ENCODE results near the gene SPATA9. TPM values are rescaled to one million over a fixed set of nuclear protein-coding genes. Genes with fewer than 3 reads are reported as not detected.

SPATA9 gene
- total RNA-seq, 1 experiment from 2014 or later = not detected

- no peak overlapping the region for H3K4me3 Mint-ChIP-seq (ENCODE audit: low read depth, unreplicated experiment)
- H3K27ac Mint-ChIP-seq (ENCODE audit: unreplicated experiment) = peak overlapping the region; percentile 47
- intact Hi-C loops (cut with micrococcal nuclease; ENCODE audit: unreplicated experiment) = no loop called here
- no peaks in the 10 kb centered on the region for H3K36me3 Mint-ChIP-seq (ENCODE audit: insufficient read depth, unreplicated experiment)
- no peaks in the 10 kb centered on the region for H3K9me3 Mint-ChIP-seq (ENCODE audit: low read depth, unreplicated experiment)
- H3K4me1 Mint-ChIP-seq (ENCODE audit: low read depth, unreplicated experiment) = peaks cover 14% of the 10 kb centered on the region
- CTCF ChIA-PET = interaction anchor here (0.9 to 1.6 kb wide), 3 partner anchors 15 to 150 kb away, joined by 3 to 4 read pairs (median 3); partner anchors contain the start of gene RFESD
- no peak for TF ChIP-seq CTCF (IDR thresholded peaks at IDR 0.05; ENCODE audit: unreplicated experiment)
- no TSS peak for BruUV-seq (replicated peaks)
- no peak for DNase-seq
- H3K27me3 Mint-ChIP-seq (ENCODE audit: unreplicated experiment) = no peaks in the 10 kb centered on the region
Measured at GRCh38 chr5:95631255-95631958, 51.4 kb downstream of the SPATA9 start.

- peaks cover 14% of the 10 kb centered on the region for H3K4me1 Mint-ChIP-seq (ENCODE audit: low read depth, unreplicated experiment)
- H3K4me3 Mint-ChIP-seq (ENCODE audit: low read depth, unreplicated experiment) = no peak overlapping the region
- no peaks in the 10 kb centered on the region for H3K27me3 Mint-ChIP-seq (ENCODE audit: unreplicated experiment)
- intact Hi-C loops (cut with micrococcal nuclease; ENCODE audit: unreplicated experiment) = no loop called here
- no peak for DNase-seq
- no TSS peak for BruUV-seq (replicated peaks)
- no peak overlapping the region for H3K27ac Mint-ChIP-seq (ENCODE audit: unreplicated experiment)
- CTCF ChIA-PET = interaction anchor here (1.1 kb wide), 1 partner anchor 16 kb away, joined by 3 read pairs; the partner anchor contains the start of gene RFESD
- H3K36me3 Mint-ChIP-seq (ENCODE audit: insufficient read depth, unreplicated experiment) = no peaks in the 10 kb centered on the region
- no peak for TF ChIP-seq CTCF (IDR thresholded peaks at IDR 0.05; ENCODE audit: unreplicated experiment)
- H3K9me3 Mint-ChIP-seq (ENCODE audit: low read depth, unreplicated experiment) = no peaks in the 10 kb centered on the region
Measured at GRCh38 chr5:95630394-95630917, 52.3 kb downstream of the SPATA9 start.

- Mint-ChIP-seq H3K4me1 (ENCODE audit: low read depth, unreplicated experiment) (peaks cover 14% of the 10 kb centered on the region), H3K27me3 (ENCODE audit: unreplicated experiment) (peaks cover 10% of the 10 kb centered on the region), H3K27ac (ENCODE audit: unreplicated experiment) (no peak overlapping the region), H3K9me3 (ENCODE audit: low read depth, unreplicated experiment) (no peaks in the 10 kb centered on the region), H3K36me3 (ENCODE audit: insufficient read depth, unreplicated experiment) (no peaks in the 10 kb centered on the region), H3K4me3 (ENCODE audit: low read depth, unreplicated experiment) (no peak overlapping the region)
- DNase-seq = no peak
- TF ChIP-seq CTCF (IDR thresholded peaks at IDR 0.05; ENCODE audit: unreplicated experiment) = no peak
- intact Hi-C loops (cut with micrococcal nuclease; ENCODE audit: unreplicated experiment) = no loop called here
- no TSS peak for BruUV-seq (replicated peaks)
- CTCF ChIA-PET = no interaction called here
Measured at GRCh38 chr5:95628933-95629332, 53.9 kb downstream of the SPATA9 start.

- Mint-ChIP-seq H3K9me3 (ENCODE audit: low read depth, unreplicated experiment) (no peaks in the 10 kb centered on the region), H3K4me1 (ENCODE audit: low read depth, unreplicated experiment) (peaks cover 14% of the 10 kb centered on the region), H3K27ac (ENCODE audit: unreplicated experiment) (no peak overlapping the region), H3K36me3 (ENCODE audit: insufficient read depth, unreplicated experiment) (no peaks in the 10 kb centered on the region), H3K4me3 (ENCODE audit: low read depth, unreplicated experiment) (no peak overlapping the region), H3K27me3 (ENCODE audit: unreplicated experiment) (peaks cover 17% of the 10 kb centered on the region)
- CTCF ChIA-PET = no interaction called here
- no TSS peak for BruUV-seq (replicated peaks)
- DNase-seq = no peak
- no peak for TF ChIP-seq CTCF (IDR thresholded peaks at IDR 0.05; ENCODE audit: unreplicated experiment)
- intact Hi-C loops (cut with micrococcal nuclease; ENCODE audit: unreplicated experiment) = no loop called here
Measured at GRCh38 chr5:95627971-95628810, 54.6 kb downstream of the SPATA9 start.

All from Calu3 (cell line).